Kidney capillary endothelial cell (primary cell): Measurements from ENCODE around the gene EPS8L3.
"Not testable (repeated sequence)": the region's sequence is repeated elsewhere in the genome, so short reads cannot be mapped to it uniquely, and the experiment has no call there.

Experiments
- DNase-seq: peaks from one replicate; pipeline ENCODE4 v3.0.0-alpha.2; 2018; ENCODE audit warnings: low spot score

Gene EPS8L3

DNA sequence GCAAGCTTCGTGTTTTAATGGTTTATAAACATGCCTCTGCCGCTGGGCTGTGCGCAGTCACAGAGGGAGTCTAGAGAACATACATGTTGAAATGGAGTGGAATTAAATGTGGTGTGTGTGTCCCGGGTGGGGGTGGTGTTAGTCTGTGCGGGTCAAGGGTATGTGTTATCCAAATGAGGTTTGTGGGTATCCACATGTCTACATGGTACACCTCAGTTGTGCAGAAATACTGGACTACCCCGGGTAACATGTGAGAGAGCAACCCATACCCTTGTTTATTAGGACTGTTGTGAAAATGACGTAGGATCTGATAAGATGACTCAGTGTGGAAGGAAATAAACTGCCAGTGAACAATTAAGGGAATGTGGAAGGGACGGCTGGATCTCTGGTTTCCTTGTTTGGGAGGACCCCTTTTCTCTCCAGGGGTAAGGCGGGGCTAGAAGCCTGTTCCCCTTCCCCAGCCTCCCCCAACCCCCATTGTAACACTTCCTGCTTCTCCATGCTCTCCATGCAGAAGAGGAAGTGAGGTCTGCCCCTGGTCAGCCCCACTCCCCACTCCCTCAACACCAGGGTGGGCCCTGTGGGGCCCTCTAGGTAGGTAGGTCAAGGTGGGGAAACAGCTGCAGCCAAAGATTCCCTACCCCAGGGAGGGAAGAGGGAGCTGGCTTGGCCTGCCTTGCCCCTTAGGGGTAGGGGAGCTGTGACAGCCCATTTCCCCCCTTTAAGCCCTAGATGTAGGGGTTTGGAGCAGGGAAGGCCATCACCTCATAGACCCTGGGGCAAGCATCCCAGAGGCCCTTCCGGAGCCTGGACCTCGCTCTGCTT is 690 bp downstream of the EPS8L3 start:
- peak; percentile 40 for DNase-seq

DNA sequence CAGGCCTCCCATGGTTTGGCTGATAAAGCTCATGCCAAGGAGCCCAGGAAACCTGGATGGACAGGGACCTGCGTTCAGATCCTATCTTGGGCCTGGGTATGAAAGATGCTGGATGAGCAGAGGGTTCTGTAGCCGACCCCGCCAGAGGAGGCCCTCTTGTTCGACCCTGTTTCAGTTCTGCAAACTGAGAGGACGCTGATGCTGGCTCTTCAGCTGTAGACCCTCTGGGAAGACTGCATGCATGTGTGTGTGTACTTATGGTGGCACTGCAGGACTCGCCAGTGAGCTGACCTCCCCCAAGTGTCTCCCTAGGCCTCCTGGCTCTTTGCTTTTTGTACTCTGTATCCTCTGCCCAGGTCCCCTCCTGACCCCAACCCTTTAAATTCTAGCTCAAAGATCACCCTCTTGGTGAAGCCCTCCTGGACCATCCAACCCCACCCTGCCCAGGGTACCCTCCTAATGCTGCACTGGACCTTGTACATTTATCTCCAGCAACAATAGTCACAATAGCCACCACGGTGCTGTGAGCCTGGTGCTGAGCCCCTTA is 1.6 kb downstream of the EPS8L3 start:
- DNase-seq: no peak

DNA sequence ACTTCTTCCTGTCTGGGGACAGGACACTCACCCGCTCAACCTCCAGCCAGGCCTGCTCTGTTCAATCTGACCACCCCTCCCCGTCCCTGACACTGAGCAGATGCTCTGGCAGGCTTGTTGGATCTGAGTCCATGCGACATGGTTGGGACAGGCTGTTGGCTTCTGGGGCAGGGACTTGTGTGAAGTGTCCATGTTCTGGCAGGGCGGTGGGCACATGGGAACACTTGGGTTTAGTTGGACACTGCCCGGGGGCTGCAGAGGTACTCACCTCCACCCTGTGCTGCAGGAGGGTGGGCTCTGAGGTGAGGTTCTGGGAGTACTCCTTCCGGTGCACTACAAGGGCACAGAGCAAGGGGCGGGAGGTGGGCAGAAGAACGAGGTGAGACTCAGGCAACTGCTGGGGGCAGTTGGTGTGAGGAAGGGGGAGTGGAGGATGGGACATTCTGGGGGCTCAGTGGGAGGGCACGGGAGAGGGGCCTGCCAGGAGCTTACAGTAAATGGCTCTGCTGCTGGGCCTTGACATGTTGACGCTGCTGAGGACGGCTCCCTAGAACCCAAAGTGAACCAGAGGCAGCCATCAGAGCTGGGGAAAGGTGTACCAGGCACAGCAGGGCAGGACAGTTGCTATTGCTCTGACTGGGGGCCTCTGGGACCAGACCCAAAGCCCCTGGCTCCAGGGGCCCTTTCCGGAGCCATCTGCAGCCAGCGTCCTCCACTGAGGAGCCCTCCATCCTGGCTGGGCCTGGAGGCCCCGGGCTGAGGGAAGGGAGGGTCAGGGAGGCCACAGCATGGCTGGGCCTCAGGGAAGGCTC is 2.3 kb downstream of the EPS8L3 start:
- no peak for DNase-seq

DNA sequence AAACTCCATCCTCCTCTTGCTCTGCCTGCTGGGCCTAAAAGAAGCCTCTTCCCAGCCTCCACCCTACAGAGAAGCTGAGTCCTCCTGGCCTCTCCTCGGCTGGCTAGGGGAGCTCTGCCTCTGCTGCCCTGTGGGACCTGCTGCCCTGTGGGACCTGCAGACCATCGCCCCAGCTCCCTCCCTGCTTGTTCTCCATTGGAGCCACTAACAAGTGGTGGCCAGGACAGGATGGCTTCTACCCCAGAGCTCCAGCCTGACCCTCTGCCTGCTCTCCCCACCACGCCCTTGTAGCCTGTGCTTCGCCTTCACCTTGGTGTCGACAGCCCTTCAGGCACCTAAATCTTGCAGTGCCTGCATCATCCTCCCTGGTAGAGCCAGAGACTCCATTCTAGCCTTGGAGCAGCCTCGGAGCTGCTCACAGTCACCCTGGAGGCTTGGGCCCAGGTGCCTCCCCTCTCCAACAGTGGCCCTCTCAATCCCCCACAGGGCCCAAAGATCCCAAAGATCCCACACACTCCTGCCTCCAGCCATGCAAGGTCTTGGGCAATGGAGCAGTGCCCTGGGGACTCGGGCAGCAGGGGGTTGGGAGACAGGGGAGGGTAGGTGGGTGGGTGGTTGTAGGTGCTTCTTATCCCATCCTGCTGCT is 3.0 kb downstream of the EPS8L3 start:
- DNase-seq: no peak

DNA sequence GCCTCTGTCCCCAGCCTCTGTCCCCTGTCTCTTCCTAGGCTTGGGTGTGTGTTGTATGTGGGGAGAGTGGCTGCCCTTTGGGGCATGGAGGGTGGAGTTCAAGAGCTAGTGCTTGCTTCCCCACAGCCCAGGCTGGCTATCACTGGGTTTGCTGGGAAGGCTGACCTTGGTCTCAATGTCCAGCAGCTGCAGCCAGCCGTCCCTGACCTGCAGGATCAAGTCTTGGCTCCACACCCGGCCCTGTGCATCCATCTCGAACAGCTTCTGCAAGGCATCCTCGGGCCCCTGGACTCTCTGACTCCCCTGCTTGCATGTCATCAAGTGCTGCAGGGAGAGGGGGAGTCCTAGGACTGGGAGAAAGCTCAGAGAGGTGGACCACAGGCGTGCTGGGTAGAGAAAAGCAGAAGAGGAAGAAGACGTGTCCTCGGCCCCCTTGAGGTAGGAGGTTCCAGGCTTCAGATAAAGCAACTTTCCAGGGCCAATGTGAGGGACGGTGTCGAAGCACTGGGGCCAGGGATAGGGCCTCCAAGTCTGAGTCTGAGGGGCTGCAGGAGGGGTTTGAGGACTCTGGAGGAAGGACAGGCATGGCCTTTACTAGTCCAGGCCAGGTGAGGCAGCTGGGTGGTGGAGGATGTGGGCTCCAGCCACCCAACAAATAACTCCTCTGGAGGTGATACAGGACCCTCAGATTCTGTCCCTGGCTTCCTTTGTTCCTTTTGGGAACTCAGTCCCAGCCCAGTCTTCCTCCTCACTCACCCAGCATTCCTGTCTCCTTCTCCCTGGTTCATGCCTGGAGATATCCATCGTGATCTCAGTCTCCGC is 4.0 kb downstream of the EPS8L3 start:
- DNase-seq: no peak

DNA sequence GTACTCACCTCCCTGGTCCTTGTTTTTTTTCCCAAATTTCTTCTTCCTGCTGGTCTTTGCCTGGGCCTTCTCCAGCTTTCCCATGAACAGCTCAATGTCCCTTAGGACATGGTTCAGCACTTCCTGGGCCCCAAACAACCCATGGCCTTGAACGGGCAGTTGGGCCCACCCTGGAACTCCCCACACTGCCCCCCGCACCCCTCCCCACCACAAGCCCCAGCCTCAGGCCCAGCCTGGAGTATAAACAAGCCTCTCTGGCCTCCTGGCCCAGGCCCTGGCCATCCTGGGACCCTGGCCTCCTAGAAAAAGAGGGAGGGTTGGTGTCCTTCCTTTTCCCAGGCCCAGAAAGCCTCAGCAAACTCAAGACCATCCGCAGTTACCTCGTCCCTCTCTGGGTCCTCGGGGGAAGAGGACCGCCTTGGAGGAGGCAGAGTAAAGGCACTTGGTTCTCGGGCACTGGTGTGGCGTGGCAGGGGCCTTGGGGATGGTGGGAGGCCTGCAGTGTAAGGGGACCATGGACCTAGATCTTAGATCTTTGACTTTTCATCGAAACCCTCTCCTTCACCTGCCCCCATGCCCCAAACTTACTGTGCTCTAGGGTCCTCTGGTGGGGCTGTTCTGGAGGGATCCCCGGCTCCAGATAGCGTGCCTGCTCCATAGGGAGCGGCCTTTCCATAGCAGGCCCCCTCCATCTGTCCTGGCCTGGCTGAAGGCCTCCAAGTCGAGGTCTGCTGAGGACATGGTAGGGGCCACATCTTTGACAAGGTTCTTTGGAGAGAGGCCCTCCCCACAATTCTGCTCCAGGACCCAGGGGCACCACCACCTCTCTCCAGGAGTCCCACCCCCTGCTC is 5.6 kb downstream of the EPS8L3 start:
- no peak for DNase-seq

DNA sequence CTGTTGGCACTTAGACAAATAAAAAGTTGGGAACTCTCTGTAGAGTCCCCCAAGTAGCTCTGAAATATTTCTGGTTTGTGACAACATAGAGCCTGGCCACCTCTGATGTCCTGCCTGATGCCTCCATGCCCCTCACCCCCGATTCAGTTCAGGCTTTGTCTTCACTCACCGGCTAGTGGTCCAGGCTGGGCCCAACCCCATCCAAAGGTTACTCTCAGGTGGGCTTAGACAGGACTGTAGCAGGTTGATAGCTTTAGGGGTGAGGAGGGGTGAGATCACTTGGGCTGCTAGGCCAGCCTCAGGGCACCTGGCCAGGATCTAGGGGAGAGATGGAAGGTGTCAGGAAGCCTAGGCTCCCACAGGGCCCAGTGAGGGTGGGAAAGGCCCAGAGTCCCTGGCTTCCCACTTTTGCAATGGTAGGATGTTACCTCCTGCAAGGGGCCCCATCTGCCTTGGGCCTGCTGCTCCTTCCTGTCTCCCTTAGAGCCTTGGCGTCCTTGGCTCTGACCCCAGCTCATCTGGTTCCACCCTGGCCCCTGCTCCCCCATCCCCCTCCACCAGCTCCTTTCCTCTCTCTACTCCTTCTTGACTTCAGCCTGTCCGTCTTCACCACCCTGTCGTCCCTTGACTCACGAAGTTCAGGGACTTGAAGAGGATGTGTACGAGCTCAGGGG is 6.7 kb downstream of the EPS8L3 start:
- DNase-seq: no peak

DNA sequence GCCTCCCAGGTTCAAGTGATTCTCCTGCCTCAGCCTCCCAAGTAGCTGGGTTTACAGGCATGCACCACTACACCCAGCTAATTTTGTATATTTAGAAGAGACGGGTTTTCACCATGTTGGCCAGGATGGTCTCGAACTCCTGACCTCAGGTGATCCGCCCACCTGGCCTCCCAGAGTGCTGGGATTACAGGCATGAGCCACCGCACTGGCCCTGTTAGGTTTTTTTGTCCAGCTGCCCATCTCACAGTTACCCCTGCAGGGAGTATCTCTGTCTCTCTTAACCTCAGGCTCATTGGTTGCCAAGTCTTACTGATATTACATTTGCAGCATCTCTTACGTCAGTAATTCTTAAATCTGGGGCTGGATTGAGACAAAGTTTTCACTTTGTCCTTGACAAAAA is 7.4 kb downstream of the EPS8L3 start:
- not testable (repeated sequence) for DNase-seq

DNA sequence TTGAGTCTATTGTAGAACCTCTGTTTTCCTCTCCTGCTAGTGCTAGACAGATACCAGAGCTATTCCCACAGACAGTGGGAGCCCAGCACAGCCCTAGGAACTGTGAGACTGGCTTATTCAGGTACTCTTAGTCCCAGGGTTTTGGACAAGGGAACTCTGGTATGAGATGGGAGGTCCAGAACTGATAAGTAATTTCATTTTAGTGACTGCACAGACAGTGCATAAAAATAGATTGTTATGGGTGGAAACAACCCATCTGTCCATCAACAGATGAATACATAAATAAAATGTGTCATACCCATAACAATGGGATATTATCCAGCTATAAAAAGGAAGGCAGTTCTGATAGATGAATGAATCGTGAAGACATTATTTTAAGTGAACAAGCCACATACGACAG is 9.0 kb downstream of the EPS8L3 start:
- no peak for DNase-seq

DNA sequence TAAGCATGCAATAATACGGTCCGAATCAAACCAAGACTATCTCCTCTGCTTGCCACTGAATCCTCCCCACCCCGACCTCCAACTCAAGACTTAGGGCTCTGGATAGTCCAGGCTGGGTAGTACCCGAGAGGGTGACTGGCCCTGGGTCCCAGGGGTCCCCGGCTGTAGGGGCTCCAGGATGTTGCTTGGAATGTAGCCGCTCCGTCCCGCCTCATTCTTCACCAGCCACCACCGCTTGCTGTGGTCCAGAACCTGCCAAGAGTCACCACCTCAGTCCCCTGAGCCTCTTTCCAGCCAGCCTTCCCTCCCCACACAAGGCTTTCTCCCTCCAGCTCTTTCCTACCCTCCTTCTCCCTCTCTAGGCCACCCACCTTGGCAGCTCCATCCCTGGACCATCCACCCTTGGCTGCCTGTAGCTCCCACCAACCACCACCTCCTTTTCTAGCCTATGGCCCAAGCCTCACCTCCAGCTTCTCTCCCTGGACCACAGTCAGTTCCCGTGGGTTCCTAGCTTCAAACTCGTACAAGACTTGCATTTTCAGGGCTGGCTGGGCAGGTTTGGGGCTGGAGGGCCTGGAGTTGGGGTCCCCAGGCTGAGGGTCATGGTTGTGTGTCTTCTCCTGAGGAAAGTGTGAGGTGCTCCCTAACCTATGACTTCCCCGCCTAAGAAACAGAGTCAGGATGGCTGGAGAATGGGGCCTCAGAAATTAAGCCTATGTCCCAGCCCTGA is 12.0 kb downstream of the EPS8L3 start:
- no peak for DNase-seq

DNA sequence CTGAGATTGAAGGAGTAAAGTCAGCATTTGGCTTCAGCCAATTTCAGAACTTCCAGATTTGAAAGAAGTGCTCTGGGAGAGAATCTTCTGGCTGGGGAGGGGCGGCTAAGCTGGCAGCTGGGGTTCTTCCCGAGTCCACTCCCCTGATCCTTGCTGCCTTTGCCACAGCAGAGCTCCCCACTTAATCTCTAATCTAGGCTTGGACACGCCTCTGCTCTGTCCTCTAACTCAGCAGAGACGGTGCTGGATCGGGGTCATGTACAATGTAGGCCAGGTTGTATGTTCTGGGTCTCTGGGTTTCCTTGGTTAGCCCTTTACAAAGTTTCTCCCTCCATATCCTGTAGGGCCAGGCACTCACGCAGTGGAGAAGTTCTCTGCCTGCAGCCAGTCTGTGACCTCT is 12.8 kb downstream of the EPS8L3 start:
- DNase-seq: no peak

DNA sequence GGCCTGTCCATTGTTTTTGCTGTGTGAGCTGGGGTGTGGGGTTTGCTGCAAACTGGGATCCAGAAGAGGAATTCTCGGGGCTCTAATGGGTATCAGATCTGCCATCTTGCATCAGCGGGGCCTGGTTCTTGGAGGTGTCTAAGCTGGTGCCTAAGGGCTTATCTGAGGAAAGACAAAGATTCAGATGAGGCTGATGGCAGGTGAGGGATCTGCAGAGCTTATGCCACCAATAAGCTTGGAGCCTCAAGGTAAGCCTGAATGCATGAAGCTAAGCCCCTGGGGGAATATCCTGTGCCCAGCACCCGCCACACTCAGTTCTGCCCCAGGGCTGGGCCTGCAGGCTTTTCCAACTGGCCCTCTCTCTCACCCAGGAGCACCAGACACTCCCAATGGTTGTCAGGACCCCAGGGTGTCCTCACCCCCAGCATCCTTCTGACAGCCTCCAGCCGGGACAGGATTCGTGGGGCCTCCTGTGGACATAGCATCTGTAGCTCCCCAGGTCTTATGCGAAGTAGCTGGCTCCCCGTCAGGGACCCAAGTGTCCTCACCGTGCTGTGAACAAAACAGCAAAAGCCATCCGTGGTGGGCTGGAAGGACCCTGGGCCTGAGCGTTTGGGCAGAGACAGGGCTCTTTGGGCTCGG is 13.4 kb downstream of the EPS8L3 start:
- DNase-seq: no peak

DNA sequence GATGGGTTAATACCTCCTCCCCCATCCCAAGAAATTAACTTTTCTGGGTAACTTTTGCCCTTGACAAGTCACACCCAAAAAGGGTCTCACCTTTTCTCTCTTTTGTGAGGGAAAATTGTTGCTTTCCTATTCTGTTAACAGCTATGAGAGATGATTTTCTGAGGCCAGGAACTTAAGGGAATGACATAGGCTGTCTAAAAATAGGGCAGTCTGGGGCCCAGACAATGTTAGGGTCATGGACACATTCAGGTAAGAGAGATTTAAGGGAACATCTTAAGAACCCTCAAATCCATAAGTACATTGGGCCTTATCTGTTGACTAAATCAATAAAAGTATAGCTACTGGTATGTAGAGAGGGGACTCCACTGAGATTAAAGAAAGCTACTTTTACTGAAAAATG is 14.5 kb downstream of the EPS8L3 start:
- DNase-seq: no peak

DNA sequence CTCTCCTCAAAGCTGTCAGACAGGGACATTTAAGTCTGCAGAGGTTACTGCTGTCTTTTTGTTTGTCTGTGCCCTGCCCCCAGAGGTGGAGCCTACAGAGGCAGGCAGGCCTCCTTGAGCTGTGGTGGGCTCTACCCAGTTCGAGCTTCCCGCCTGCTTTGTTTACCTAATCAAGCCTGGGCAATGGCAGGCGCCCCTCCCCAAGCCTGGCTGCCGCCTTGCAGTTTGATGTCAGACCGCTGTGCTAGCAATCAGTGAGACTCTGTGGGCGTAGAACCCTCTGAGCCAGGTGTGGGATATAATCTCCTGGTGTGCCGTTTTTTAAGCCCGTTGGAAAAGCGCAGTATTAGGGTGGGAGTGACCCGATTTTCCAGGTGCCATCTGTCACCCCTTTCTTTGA is 15.4 kb downstream of the EPS8L3 start:
- DNase-seq: not testable (repeated sequence)

DNA sequence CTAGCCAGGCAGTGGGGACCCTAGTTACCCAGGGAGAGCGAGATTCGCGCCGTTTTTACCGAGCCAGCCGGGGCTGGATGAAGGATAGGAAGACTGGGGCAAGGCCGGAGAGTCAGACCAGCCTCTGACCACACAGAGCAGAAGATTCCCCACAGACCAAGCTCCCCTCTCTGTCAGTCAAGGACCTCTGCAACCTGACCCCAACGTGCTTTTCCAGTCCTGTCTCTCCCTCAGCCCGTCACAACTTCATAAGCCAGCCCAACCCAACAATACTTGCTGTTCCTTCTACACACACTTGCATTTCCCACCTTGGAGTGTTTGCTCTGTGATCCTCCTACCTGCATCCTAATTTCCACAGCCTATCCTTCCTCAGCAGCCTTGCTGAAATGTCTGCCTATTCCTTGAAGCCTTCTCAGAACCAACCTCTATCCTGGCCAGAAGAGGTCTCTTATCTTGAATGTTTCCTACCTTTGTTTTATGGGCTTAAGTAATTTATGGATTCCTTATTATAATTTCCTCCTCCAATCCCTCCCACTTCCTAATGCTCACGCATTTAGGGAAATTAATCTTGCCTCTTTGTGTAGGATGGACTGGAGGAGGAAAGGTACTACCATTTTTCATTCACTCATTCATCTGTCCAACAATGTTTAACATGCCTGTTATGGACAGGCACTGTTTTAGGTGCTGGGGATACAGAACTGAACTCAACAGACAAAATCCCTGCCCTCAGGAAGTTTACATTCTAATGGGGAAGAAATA is 22.9 kb downstream of the EPS8L3 start, which contains the start of gene GSTM3:
TSS of gene GSTM3 (minus strand) at position 424 of the 759 bp plus-strand sequence. CDS start 751 bp downstream, outside the sequence.
- no peak for DNase-seq

DNA sequence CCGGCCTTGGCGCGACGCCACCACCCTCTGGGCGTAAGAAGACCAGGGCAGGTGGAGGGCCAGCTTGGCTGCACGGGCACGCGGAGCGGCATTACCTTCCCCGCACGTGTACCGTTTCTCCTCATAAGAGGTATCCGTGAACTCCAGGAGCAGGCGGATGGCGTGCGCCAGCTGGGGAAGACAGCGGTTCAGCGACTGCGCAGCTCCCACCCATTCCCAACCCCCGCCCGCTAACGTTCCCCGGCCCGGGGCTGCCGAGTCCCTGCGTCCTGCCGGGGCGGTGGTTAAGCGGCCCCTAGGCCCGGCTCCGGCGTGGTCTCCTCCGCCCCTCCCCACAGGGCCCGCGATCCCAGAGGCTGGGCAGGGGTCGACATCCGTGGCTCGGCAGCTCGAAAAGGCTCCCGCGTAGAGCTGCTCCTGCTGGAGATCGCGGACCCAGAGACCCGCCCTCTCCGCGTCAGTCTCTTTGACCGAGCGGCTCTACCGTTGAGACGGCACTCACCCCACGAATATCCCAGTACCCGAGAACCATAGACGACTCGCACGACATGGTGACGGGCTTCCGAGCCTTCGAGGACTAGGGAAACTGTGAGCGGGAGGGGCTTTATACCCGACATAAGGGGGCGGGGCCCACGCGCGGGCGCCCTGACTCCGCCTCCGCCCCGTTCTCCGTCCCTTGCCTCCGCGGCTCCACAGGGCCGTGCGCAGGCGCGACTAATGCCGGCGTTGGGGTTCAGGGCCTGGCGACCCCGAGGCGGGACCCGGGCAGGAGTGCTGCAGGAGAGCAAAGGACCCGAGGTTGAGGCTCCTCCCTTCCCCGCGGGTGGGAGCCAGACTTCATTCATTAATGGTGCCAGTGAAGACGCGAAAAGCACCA is 23.7 kb downstream of the EPS8L3 start:
- DNase-seq: peak; percentile 27
